Measurements from ENCODE around the gene OR52R1.

The OR52R1 gene

GRCh38 chr11:4769838-4770237 is 34.3 kb downstream of the OR52R1 start, which contains the start of gene OR51F1:
OR51F1 (minus strand) TSS chr11:4769938; CDS start chr11:4769938, 0 bp downstream.
- H3K27ac ChIP-seq = no peak within 1 kb of the TSS
- TF ChIP-seq ZFX (IDR thresholded peaks at IDR 0.05) = no peak
- TF ChIP-seq CTCF (conservative IDR thresholded peaks at IDR 0.05) = no peak

GRCh38 chr11:4768094-4768493 is 36.1 kb downstream of the OR52R1 start:
- TF ChIP-seq CTCF (conservative IDR thresholded peaks at IDR 0.05) = no peak
- no peak for TF ChIP-seq ZFX (IDR thresholded peaks at IDR 0.05)
- H3K27ac ChIP-seq = no peak overlapping the region

- no peak for TF ChIP-seq ZFX (IDR thresholded peaks at IDR 0.05)
- no peak for TF ChIP-seq CTCF (conservative IDR thresholded peaks at IDR 0.05)
- no peak overlapping the region for H3K27ac ChIP-seq
Measured at GRCh38 chr11:4766420-4767043, 37.6 kb downstream of the OR52R1 start.

- TF ChIP-seq CTCF (conservative IDR thresholded peaks at IDR 0.05) = no peak
- no peak for TF ChIP-seq ZFX (IDR thresholded peaks at IDR 0.05)
- no peak overlapping the region for H3K27ac ChIP-seq
Measured at GRCh38 chr11:4763096-4763495, 41.1 kb downstream of the OR52R1 start.
